Brain microvascular endothelial cell (primary cell): ENCODE results near the gene RNF135.
"Not testable (repeated sequence)": the region's sequence is repeated elsewhere in the genome, so short reads cannot be mapped to it uniquely, and the experiment has no call there.

Source experiments
- DNase-seq: peaks from one replicate; pipeline ENCODE4 v3.0.0-alpha.2; 2020
- H3K27ac ChIP-seq: fragments of 250-450 bp; sonication (Bioruptor Pico); 2 replicates; pipeline ENCODE4 v1.5.1; 2020; ENCODE audit warnings: mild to moderate bottlenecking, moderate library complexity
- H3K27me3 ChIP-seq: fragments of 250-450 bp; sonication (Bioruptor Pico); replicated peaks from 2 replicates; pipeline ENCODE4 v1.5.1; 2020; ENCODE audit warnings: mild to moderate bottlenecking
- H3K36me3 ChIP-seq: fragments of 250-450 bp; sonication (Bioruptor Pico); replicated peaks from 2 replicates; pipeline ENCODE4 v1.5.1; 2020; ENCODE audit warnings: mild to moderate bottlenecking
- H3K4me3 ChIP-seq: 2 replicates; pipeline ENCODE4 v1.5.1; 2011; ENCODE audit warnings: low read depth, mild to moderate bottlenecking, control low read depth, low read length, moderate library complexity
- CTCF ChIP-seq: IDR thresholded peaks from 2 replicates; pipeline ENCODE4 v1.5.1; 2011; ENCODE audit warnings: low read depth, mild to moderate bottlenecking, moderate library complexity, low read length, control low read depth, inconsistent platforms; ENCODE audit errors: missing control alignments
- in situ Hi-C: cut with HindIII; loops from 2 replicates; pipeline ENCODE4 v1.10.0; 2017; ENCODE audit warnings: low sequenced_read_pairs, low pct_ligation_motif_present

The RNF135 gene

DNA sequence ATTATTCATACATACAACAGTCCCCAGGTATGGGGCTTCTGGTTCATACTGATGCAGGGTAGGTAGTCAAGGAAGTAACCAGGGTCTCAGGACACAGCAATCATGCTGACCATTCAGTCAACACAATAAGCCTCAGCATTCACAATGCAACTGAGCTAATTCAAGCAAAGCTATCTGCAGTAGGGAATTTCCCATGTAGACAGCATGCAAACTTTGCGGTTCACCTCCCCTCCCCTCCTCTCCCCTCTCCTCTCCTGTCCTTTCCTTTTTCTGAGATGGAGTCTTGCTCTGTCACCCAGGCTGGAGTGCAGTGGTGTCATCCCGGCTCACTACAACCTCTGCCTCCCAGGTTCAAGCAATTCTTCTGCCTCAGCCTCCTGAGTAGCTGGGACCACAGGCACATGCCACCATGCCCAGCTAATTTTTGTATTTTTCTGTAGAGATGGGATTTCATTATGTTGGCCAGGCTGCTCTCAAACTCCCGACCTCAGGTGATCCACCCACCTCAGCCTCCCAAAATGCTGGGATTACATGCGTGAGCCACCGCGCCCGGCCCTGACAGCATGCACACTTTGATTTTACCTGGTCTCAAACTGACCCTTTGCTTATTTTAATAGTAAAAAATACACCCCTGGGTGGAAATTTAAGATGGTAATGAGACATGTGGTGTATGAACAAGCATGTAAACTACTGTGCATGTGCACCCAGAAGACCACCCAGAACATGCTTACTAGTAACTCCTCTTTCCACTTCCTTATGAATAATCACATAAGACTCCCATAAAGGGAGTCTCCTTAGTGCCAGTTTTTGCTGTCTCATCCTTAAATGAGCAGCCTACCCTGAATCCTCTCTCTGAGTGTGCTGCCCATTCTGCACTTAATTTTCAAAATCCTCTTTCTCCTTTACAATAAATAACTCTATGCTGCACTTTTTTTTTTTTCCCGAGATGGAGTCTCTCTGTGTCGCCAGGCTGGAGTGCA, 9.3 kb upstream of the RNF135 start:
- H3K4me3 ChIP-seq, result no peak overlapping the region
- no peak overlapping the region for H3K27ac ChIP-seq
- DNase-seq, result peak; percentile 11
- no peak for TF ChIP-seq CTCF
- in situ Hi-C loops, result no loop called here
- no peaks in the 10 kb centered on the region for H3K27me3 ChIP-seq
- H3K36me3 ChIP-seq, result no peaks in the 10 kb centered on the region

GRCh38 chr17:30964312-30964711, 6.5 kb upstream of the RNF135 start:
- H3K36me3 ChIP-seq, DNase-seq, H3K27ac ChIP-seq, H3K4me3 ChIP-seq, in situ Hi-C loops, H3K27me3 ChIP-seq: not testable (repeated sequence)

DNA sequence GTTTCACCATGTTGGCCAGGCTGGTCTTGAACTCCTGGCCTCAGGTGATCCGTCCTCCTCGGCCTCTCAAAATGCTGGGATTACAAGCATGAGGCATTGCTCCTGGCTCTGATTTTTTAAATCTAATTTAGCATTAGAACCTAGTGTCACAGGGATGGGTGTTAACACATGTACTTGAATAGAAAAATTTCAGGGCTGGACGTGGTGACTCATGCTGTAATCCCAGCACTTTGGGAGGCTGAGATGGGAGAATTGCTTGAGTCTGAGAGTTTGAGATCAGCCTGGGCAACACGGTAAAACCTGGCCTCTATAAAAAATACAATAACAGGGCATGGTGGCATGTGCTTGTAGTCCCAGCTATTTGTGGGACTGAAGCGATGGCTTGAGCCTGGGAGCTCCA, 6.0 kb upstream of the RNF135 start:
- in situ Hi-C loops, result no loop called here
- Histone ChIP-seq H3K4me3 (no peak overlapping the region), H3K36me3 (no peaks in the 10 kb centered on the region), H3K27me3 (no peaks in the 10 kb centered on the region), H3K27ac (no peak overlapping the region)
- DNase-seq, result peak; percentile 24
- TF ChIP-seq CTCF, result no peak

GRCh38 chr17:30965686-30966085, 5.2 kb upstream of the RNF135 start:
- H3K4me3 ChIP-seq, result no peak overlapping the region
- no peaks in the 10 kb centered on the region for H3K36me3 ChIP-seq
- in situ Hi-C loops, result no loop called here
- H3K27me3 ChIP-seq, result no peaks in the 10 kb centered on the region
- H3K27ac ChIP-seq, result no peak overlapping the region
- DNase-seq, result no peak
- no peak for TF ChIP-seq CTCF

- H3K36me3 ChIP-seq, in situ Hi-C loops, H3K4me3 ChIP-seq, DNase-seq, H3K27me3 ChIP-seq, H3K27ac ChIP-seq: not testable (repeated sequence)
These were observed 2.9 kb upstream of the RNF135 start for GRCh38 chr17:30967911-30968310.

GRCh38 chr17:30969989-30970830, 629 bp upstream of the RNF135 start:
- DNase-seq, result no peak
- Histone ChIP-seq H3K36me3 (no peaks in the 10 kb centered on the region), H3K27ac (peak overlapping the region; percentile 82), H3K4me3 (peak overlapping the region; percentile 67), H3K27me3 (no peaks in the 10 kb centered on the region)
- no peak for TF ChIP-seq CTCF
- in situ Hi-C loops, result no loop called here
